ENCODE measurements around the gene HEATR9.

Gene HEATR9

DNA sequence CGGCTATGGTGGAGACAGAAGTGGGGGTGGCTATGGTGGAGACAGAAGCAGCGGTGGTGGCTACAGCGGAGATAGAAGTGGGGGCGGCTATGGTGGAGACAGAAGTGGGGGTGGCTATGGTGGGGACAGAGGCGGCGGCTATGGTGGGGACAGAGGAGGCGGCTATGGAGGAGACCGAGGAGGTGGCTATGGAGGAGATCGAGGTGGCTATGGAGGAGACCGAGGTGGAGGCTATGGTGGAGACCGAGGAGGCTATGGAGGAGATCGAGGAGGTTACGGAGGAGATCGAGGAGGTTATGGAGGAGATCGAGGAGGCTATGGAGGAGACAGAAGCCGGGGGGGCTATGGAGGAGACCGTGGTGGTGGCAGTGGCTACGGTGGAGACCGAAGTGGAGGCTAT, 24.1 kb downstream of the HEATR9 start:
- FAIRE-seq (no peak), DNase-seq (ENCODE audit: insufficient read length, low spot score) (no peak)
- TF ChIP-seq, protein P1, sequence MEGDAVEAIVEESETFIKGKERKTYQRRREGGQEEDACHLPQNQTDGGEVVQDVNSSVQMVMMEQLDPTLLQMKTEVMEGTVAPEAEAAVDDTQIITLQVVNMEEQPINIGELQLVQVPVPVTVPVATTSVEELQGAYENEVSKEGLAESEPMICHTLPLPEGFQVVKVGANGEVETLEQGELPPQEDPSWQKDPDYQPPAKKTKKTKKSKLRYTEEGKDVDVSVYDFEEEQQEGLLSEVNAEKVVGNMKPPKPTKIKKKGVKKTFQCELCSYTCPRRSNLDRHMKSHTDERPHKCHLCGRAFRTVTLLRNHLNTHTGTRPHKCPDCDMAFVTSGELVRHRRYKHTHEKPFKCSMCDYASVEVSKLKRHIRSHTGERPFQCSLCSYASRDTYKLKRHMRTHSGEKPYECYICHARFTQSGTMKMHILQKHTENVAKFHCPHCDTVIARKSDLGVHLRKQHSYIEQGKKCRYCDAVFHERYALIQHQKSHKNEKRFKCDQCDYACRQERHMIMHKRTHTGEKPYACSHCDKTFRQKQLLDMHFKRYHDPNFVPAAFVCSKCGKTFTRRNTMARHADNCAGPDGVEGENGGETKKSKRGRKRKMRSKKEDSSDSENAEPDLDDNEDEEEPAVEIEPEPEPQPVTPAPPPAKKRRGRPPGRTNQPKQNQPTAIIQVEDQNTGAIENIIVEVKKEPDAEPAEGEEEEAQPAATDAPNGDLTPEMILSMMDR (IDR thresholded peaks at IDR 0.05; ENCODE audit: insufficient read depth, missing control alignments) = no peak

DNA sequence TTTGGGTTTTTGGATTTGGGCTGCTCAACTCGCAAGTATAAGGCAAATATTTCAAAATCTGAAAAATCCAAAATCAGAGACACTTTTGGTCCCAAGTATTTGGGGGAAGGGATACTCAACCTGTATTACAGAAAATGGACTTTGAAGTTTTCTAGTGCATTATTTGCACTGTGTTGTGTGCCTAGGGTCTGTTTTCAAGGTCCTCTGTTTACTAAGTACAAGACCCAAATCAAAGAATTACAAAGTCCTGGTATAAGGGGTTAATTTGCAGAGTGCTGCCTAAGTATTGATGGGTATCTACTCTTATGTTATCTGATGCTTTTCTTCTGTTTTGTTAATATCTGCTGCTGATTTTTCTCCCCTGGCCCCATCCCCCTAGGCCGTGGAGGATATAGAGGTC, 25.0 kb downstream of the HEATR9 start:
- TF ChIP-seq, protein P1 (IDR thresholded peaks at IDR 0.05; ENCODE audit: insufficient read depth, missing control alignments) = no peak

DNA sequence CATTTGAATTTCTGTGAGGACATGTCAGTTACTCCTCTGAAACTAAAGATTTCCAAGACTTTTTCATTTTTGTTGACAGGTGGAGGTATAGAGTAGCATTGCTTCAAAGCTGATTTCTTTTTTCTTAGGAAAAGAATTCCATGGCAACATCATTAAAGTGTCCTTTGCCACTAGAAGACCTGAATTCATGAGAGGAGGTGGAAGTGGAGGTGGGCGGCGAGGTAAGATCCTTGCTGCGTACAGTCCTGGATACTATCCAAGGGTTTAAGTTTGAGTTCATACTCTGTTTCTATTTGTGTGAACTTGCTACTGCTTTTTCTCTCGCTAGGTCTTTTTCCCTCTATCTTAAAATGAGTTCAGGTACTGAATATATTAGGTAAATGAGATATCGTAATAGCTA, 26.5 kb downstream of the HEATR9 start:
- DNase-seq (ENCODE audit: insufficient read length, low spot score) (no peak), FAIRE-seq (no peak)
- TF ChIP-seq, protein P1 (IDR thresholded peaks at IDR 0.05; ENCODE audit: insufficient read depth, missing control alignments) = no peak

More for the DNA sequence above, 25.0 kb downstream of the HEATR9 start:
- FAIRE-seq (no peak), DNase-seq (ENCODE audit: insufficient read length, low spot score) (no peak)

DNA sequence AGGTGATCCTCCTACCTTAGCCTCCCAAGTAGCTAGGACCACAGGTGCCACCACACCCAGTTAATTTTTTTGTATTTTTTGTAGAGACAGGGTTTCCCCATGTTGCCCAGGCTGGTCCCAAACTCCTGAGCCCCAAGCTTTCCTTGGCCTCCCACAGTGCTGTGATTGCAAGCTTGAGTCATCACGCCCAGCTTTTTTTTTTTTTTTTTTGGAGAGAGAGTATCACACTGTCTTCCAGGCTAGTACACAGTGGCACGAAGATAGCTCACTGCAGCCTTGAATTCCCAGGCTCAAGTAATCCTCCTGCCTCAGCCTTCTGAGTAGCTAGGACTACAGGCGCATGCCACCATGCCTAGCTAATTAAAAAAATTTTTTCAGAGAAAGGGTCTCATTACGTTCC, 27.2 kb downstream of the HEATR9 start:
- FAIRE-seq (no peak), DNase-seq (ENCODE audit: insufficient read length, low spot score) (no peak)
- TF ChIP-seq, protein P1 (IDR thresholded peaks at IDR 0.05; ENCODE audit: insufficient read depth, missing control alignments) = no peak

DNA sequence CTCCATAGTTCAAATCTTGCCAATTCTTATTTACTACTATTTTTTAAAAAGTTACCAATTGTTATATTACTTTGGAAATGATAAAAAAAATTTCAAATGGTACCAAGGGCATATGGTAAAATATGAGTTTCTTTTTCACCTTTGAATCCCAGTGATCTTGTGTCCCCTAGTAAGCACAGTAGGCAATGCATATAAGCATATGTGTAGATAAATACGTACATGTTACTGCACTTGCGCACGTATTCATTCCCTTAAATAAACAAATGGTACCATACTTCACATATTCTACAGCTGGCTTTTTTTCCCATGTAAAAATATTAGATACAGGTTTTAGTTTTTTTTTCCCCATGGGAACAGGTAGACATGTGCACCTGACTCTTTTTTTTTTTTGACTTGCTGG, 27.6 kb downstream of the HEATR9 start:
- TF ChIP-seq, protein P1 (IDR thresholded peaks at IDR 0.05; ENCODE audit: insufficient read depth, missing control alignments) = no peak
- FAIRE-seq (no peak), DNase-seq (ENCODE audit: insufficient read length, low spot score) (no peak)

DNA sequence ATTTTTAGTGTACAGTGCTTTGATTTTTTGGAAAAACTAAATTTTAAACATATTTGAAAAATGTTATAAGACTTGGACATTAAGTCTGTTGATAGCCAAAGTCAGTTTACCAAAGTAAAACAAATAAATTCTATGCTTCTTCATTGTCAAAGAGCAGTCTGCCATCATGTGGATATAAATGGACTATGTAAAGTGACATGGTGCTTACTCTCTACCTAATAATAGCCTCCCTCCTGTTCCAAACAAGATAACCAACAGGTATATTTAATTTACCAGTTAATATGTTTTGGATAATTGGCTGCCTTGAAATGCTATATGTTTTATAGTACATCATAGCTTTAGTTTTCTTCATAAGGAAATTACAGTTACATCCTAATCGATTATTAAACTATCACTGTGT, 43.5 kb downstream of the HEATR9 start:
- DNase-seq (ENCODE audit: insufficient read length, low spot score) = no peak
- no peak for FAIRE-seq
- TF ChIP-seq, protein P1 (IDR thresholded peaks at IDR 0.05; ENCODE audit: insufficient read depth, missing control alignments) = no peak

DNA sequence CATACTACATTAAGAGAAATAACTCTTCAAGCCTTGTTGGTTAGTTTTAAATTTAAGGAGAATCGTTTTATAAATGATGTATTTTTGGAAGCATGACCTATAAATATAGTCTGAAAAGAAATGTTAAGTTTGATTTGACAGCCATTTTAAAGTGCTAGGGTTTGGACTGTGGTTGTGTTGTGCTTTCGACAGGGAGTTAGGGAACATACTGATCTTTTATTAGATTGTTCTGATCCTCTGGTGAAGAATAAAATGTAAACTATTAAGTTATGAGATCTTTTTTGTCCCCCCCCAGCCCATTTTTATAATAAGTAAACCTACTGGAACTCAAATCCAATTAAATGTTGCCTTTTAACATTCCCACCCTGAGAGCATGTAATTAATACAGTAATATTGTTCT, 47.4 kb downstream of the HEATR9 start:
- no peak for DNase-seq (ENCODE audit: insufficient read length, low spot score)
- FAIRE-seq = no peak
- TF ChIP-seq, protein P1 (IDR thresholded peaks at IDR 0.05; ENCODE audit: insufficient read depth, missing control alignments) = no peak
